Measurements from ENCODE around the gene RAPGEF4.

The RAPGEF4 gene

GRCh38 chr2:172863341-172863740, 127.7 kb downstream of the RAPGEF4 start:
- FAIRE-seq: no peak

DNA sequence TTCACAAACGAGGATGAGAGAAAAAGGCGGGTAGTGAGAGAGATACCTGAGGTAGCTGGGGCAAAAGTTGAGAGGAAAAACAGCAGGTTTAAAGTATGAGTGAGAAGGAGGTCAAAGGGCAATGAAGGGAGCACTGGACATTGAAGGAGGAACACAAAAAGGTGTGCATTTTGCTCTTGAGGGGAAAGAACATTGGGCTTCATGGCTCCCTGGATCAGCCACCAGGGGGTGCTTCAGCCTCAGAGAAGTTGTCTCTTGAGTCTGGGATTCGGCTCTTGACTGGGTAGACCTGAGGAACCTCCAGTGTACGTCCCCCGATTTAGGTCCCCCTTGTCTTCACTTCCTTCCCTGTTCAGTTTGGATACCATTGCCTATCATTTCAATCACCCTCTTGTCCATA, 128.5 kb downstream of the RAPGEF4 start:
- no peak for FAIRE-seq

GRCh38 chr2:172865422-172865821, 129.8 kb downstream of the RAPGEF4 start:
- FAIRE-seq: no peak

- FAIRE-seq: no peak
Measured at GRCh38 chr2:172869861-172870260, 134.2 kb downstream of the RAPGEF4 start.

DNA sequence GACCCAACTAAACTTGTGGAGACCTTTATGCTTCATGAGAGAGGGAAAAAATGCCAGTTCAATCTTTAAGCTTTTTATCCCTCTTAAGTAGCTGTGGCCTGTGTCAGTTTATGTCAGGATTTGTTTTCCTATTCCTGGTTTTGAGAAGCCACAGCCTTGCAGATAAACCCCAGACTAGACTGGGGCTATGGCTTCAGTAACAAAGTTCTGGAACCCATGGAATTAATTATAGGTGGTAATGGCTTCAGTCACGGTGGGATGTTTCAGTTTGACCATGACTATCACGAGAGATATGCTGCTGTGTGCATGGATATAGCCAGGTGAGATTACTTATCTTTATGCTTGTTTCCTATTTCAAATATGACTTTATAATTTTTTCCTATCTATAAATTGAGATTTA, 134.8 kb downstream of the RAPGEF4 start:
- FAIRE-seq: no peak

DNA sequence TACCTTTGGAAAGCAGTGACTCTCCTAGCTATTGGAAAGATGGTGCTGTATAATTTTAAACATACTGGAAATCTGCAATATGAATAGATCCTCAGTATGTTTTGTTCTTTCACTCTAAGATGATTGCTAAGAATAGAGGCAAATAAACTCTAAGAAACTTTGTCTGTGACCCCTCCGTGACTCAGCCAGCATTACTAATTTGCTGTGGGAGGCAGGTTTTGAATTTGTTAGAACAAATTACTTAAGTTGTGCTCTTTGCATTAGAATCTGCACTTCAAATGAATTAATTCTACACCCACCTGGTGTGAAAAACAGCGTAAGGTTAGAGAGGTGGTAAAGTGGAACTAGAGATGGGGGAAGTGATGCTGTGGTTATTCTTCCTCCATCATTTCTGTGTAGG, 142.2 kb downstream of the RAPGEF4 start:
- no peak for FAIRE-seq

DNA sequence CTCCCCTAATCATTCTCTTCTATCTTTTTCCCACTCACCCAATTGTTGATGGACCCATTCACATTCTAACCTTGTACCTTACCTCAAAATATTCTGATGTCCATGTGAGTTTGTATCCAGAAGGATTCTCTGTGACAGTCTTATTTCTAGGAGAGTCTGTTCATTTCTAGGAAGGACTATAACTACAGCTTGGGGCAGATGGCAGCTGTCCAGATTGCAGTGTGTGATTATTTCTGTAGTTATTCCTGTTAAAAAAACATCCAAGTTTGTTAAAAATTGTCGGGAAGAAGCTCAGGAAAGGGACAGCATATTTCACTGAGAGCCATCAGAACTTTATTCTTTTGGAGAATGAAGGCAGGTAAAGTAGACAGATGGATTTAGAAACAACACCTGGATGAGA, 142.6 kb downstream of the RAPGEF4 start:
- no peak for FAIRE-seq

DNA sequence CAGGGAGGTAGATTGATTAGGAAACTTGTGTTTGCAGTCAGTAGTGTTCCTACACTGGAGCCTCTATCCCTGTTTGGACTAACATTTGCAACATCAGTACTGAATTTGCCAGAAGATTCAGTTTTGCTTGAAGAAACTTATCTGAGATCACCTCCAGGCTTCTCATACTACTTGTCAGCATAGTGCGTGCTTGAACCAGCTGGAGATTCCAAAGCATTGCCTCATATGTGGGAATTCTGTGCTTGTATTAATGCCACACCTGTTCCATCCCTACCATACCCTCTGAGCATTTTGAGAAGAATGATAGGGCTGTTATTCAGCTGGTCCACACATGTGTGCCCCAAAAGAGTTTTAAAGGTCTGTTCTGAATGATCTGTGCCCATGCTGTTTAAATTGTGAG, 148.7 kb downstream of the RAPGEF4 start:
- no peak for FAIRE-seq

GRCh38 chr2:172885996-172886395, 150.4 kb downstream of the RAPGEF4 start:
- no peak for FAIRE-seq

- FAIRE-seq: no peak
Measured at GRCh38 chr2:172887280-172887679, 151.6 kb downstream of the RAPGEF4 start.

GRCh38 chr2:172888714-172889669, 153.3 kb downstream of the RAPGEF4 start:
- no peak for FAIRE-seq

GRCh38 chr2:172889768-172890430, 154.3 kb downstream of the RAPGEF4 start:
- FAIRE-seq: no peak

DNA sequence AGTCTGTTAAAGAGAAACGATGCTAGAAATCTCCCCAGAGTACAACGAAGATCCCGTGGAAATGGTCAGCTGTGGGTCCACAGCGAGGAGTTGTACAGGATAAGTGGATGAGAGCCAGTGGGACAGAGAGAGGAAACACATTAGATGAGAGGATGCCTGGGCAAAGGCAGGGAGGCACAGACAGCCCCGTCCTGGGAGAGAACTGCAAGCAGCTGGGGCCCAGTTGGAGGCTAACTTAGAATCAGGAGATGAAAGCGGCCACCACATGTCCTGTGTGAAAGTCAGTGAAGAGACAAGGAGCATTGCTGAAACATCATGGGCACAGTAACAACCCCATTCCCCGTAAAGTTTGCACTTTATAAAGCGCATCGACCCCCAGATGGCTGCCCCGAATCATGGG, 157.5 kb downstream of the RAPGEF4 start:
- FAIRE-seq: no peak

- FAIRE-seq: no peak
Measured at GRCh38 chr2:172893671-172894070, 158.0 kb downstream of the RAPGEF4 start.

GRCh38 chr2:172894689-172895387, 159.2 kb downstream of the RAPGEF4 start:
- FAIRE-seq: no peak

DNA sequence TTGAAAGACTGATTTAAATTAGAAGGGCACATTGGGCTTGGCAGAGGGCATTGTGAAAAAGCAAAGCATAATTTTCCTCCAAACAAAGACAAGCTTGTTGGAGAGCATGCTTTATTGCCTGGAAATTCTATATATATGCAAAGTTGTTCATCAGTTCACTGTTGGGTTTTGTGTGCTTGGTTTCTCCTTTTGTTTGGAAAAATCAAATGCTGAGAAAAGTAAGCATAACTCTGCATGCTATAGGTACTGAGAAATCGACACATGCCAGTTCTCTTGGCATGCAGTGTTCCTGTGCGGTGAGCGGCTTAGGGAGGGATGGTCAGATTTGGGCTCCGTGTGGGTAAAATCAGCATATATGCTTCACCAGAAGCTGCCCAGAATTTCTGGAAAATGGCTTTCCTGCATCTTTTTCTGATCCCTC, 161.0 kb downstream of the RAPGEF4 start:
- FAIRE-seq: no peak

GRCh38 chr2:172900871-172901270, 165.2 kb downstream of the RAPGEF4 start:
- FAIRE-seq: no peak

DNA sequence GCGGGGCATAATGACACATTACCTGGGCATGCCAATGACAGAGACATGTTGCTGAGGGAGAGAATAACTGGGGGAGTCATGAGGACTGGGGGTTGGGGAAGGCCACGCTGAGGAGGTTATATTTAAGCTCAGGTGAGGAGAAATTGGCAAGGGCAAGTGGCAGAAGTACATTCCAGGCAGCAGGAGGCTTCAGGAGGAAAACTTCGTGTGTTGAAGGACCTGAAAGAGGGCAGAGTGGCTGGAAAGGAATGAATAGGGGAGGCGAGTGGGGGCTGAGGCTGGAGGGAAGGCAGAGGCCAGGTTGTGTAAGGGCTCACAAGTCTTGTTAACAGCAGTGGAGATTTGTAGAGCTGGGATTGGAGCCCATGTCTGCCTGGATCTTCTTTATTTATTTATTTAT, 166.3 kb downstream of the RAPGEF4 start:
- no peak for FAIRE-seq

GRCh38 chr2:172904236-172904635, 168.6 kb downstream of the RAPGEF4 start:
- FAIRE-seq: no peak

DNA sequence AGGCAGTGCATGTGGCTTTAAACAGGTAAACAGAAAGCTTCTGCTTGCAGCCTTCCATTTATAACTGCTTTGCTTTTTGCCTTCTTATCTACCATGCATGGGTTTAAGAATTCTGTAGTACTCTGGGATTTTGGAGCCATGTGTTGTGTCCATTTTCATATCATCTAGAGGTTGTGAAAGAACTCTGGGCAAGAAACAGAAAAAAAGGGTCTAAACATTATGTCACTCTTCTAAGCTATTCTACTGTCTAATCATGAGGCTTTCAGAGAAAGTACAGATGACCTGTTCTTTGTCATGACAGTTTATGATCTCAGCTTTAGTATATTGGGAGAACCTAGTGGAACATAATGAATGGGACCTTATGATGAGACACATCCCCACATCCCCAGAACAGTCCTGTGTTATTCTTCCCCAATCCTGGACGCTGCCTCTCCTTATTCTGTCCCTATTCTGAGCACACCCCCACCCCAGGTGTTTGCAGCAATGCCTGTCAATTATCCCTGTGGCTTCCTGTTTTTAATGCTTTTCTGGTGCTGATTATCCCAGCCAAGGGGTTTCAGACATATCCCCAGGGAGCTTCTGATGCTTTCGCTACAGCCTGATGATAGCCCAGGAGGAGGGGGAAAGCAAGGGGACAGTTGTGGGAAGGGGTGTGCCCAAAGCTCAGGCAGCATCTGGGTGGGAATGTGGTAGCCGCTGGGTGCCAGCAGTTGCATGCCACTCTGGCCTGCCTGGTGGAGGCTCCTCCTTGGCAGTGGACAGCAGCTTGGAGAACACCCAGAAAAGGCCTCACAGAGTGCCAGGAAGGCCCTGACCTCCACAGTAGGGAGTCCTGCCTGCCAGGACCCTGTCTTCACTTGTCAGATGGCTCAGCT, 170.5 kb downstream of the RAPGEF4 start:
- FAIRE-seq: no peak

GRCh38 chr2:172908275-172908674, 172.6 kb downstream of the RAPGEF4 start:
- FAIRE-seq: no peak

- FAIRE-seq: no peak
Measured at GRCh38 chr2:172909454-172909853, 173.8 kb downstream of the RAPGEF4 start.

DNA sequence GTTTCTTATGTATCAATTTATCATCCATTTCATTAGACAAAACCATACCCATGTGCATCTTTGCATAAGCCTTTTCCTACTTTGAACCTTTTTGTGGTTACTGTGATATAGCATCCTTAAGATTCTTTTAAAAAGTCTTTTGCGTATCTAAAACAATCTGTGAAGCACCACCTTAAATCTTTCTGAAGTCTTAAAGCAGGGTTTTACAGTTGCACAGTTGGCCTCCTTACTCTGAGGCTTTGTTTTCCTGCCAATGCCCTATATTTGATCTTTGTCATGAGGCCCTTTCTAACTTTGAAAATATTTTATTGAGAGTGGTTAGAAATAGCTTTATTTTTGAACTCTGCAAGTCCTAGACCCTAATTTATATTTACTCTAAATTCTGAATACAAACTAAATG, 176.6 kb downstream of the RAPGEF4 start:
- no peak for FAIRE-seq

Measured in TTC549 (cell line).